NCI-H1417 (cell line): Measurements from ENCODE around the gene RPL35A.
"Not testable (repeated sequence)": the region's sequence is repeated elsewhere in the genome, so short reads cannot be mapped to it uniquely, and the experiment has no call there.

Experiments
- DNase-seq, 3 experiments: peaks; one replicate each; lab custom pipeline; 2025; lab: John Stamatoyannopoulos, UW

Gene RPL35A

GRCh38 chr3:197949778-197950676 lies at the start of gene RPL35A:
RPL35A (plus strand) TSS chr3:197950190; CDS start chr3:197950968, 778 bp downstream.
- DNase-seq = peak; percentile 96 to 99 (median 97)

DNA sequence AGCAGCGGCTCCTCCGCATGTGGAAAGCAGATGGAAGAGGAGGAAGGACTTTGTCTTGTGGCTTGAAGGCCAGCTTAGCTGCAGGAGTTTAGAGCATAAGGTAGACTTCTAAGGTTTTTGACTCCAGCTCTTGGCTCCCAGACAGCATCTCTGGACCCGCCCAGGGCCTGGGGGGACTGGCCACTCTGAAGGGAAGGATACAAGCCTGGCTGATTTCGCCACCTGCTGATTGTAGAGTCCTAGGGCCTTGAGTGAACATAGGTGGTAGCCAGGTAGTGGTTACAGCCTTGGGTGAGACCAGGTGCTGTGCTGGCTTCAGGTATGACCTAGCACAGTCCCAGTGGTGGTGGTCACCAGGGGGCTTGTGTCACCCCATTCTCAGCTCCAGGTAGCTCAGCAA lies 48.4 kb upstream of the RPL35A start:
- DNase-seq = no peak

- DNase-seq = peak; percentile 52 to 78 (median 65)
Observed at GRCh38 chr3:197906023-197906849, 43.8 kb upstream of the RPL35A start.

DNA sequence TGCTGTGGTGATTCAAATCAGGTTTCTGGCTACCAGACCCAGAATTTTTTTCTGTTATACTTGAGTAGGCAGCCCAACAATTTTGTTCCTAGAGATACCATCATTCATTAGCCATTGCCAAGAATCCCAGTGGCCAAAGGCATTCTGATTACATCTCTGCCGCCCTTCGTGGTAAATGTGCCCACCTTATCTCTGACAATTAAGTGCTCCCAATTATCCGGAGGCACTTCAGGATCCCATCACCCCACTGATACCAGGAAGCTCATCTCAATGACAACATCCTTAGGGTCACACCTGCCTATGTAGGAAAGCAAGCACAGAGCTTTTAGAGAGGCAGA lies 43.2 kb upstream of the RPL35A start:
- DNase-seq = no peak

DNA sequence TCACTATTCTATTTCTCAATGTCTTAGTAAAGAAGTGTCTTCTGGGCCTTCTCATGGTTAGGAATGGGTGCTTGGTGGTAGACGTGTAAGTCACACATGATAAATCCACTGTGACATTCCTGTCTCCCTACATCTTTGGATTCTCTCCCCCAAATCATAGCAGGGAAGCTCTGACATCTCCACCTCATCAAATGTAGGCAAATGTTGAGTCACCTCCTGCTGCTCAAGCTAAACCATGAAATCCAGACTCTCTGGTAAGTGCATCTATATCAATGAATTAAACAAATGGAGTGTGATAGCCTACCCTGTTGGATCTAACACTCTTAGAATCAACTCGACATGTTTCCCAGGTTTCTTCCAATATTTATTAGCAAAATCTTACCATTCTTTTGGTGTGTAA lies 42.8 kb upstream of the RPL35A start:
- DNase-seq = no peak

DNA sequence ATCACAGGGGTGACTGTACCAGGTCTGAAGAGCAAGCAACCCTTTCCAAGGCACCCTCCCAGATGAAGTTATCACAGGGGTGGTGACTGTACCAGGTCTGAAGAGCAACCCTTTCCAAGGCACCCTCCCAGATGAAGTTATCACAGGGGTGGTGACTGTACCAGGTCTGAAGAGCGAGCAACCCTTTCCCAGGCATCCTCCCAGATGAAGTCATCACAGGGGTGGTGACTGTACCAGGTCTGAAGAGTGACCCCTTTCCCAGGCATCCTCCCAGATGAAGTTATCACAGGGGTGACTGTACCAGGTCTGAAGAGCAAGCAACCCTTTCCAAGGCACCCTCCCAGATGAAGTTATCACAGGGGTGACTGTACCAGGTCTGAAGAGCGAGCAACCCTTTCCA lies 41.4 kb upstream of the RPL35A start:
- not testable (repeated sequence) for DNase-seq

DNA sequence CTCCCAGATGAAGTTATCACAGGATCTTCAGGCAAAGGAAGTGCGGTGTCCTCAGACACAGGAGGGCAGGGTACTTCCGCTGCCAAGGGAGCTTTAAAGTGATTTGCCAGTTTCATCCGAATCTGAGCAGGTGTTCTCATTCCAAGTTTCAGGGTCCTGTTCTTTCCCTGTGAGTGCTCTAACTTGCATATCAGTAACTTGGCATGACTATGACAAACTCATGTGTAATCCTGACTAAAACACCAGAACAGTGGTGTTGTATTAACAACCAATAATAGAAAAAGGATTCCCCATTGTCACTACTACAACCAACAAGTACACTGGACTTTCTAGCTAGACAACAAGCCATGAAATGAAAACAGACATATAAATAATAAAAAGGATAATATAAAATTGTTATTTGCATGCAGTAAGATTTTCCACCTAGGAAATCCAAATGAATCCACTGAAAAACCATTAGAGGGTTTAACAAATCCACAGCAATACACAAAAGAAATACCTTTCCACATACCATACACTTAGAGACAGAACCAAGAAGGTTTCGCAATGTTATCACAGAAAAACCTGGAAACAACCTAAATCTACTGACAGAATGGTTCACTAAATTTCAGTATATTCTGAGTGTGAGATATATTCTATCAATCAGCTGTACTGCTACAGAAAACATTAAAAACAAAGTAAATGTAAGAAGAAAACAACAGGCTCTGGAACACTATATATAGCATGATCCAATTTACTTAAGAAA lies 40.9 kb upstream of the RPL35A start:
- no peak for DNase-seq

GRCh38 chr3:197912741-197913476 lies 37.1 kb upstream of the RPL35A start:
- no peak for DNase-seq

- DNase-seq = no peak
Observed at GRCh38 chr3:197913641-197914380, 36.2 kb upstream of the RPL35A start.

DNA sequence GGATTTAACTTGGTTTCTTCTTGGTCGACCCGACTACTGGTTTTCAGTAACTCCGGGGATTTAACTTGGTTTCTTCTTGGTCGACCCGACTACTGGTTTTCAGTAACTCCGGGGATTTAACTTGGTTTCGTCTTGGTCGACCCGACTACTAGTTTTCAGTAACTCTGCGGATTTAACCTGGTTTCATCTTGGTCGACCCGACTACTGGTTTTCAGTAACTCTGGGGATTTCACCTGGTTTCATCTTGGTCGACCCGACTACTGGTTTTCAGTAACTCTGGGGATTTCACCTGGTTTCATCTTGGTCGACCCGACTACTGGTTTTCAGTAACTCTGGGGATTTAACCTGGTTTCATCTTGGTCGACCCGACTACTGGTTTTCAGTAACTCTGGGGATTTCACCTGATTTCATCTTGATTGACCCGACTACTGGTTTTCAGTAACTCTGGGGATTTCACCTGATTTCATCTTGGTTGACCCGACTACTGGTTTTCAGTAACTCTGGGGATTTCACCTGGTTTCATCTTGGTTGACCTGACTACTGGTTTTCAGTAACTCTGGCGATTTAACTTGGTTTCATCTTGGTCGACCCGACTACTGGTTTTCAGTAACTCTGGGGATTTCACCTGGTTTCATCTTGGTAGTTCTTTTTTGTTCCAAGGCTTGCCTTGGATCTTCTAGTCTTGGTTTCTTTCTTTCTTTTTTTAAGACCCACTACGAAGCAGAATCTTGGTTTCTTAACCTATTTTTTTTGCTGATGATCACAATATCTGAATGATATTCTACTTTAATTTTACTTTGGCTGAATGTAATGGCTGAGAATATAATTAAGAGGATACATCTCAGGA lies 28.3 kb upstream of the RPL35A start:
- DNase-seq = not testable (repeated sequence)

DNA sequence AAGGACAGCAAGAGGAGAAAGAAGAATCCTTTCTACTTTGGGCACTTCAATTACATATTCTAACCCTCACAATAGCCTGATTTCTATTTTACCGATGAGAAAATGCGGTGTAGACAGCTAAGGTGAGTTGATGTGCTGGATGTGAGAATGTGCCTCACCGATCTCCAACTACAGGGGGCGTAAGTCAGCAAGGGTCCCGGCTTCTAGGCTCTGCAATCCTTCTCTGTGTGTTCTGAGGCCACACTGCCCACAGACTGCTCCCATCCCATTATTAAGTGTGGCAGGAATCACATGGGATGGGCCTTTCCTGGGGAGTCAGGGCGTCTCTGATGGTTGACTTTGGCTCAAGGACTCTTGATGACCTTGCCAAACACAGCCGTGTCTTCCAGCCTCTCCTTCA lies 23.6 kb upstream of the RPL35A start:
- no peak for DNase-seq

DNA sequence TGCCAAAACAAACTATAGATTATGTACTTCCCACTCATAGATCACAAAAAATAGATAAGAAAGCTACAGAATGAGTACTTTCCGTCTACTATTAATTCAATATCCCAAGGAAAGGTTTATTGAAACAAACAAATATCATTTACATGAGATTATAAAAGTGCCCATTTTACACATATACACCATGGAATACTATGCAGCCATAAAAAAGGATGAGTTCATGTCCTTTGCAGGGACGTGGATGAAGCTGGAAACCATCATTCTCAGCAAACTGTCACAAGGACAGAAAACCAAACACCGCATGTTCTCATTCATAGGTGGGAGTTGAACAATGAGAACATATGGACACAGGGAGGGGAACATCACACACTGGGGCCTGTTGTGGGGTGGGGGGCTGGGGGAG lies 22.4 kb upstream of the RPL35A start:
- not testable (repeated sequence) for DNase-seq

DNA sequence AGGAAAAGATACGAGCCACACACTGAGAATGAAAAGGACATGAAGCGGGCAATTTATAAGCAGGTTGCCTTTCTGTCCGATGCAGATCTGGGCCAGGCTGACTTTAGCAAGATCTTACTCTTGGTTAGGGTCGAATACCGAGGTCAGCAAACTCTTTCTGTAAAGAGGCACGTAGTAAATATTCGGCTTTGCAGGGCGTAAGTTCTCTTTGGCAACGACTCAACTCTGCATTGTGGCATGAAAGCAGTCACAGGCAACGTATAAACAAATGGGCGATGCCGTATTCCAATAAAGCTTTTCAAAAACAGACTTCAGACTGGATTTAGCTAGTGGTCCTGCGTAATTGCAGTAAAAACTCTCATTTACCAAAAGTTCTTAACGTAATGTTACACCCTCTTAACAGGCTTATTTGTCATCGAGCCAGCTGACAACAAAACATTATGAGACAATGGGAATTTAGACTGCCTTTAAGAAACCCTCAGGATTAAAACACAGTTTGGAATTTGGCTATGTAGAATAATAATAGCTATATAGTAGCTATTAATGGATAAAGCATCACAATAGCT lies 13.1 kb upstream of the RPL35A start:
- no peak for DNase-seq

DNA sequence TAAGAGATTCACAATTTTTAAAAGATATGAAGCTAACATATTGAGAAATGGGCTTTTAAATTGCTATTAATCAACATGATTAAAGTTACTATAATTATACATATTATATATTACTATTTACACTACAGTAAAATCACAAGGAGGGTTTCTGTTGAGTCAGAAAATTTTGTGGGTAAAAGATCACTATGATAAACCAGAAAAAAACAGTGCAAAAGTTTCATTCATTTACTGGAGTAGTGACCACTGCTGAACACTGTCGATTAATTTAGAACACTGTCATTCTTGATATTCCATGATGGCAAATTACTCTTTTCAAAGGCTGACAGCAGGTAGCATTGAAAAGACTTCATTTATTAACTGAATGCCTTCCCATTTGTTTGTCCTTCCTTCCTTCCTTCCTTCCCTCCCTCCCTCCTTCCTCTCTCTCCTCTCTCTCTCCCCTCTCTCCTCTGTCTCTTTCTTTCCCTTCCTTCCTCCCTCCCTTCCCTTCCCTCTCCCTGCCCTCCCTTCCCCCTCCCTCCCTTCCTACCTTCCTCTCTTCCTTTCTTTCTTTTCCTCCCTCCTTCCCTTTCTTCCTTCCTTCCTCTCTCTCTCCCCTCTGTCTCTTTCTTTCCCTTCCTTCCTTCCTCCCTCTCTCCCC lies 9.1 kb upstream of the RPL35A start:
- no peak for DNase-seq

- peak in 2 of 3 experiments; percentile 31 to 61 for DNase-seq
Observed at GRCh38 chr3:197942956-197943556, 6.9 kb upstream of the RPL35A start.

- no peak for DNase-seq
Observed at GRCh38 chr3:197949191-197949777, 706 bp upstream of the RPL35A start.

- no peak for DNase-seq
Observed at GRCh38 chr3:197950677-197951061, 679 bp downstream of the RPL35A start.

DNA sequence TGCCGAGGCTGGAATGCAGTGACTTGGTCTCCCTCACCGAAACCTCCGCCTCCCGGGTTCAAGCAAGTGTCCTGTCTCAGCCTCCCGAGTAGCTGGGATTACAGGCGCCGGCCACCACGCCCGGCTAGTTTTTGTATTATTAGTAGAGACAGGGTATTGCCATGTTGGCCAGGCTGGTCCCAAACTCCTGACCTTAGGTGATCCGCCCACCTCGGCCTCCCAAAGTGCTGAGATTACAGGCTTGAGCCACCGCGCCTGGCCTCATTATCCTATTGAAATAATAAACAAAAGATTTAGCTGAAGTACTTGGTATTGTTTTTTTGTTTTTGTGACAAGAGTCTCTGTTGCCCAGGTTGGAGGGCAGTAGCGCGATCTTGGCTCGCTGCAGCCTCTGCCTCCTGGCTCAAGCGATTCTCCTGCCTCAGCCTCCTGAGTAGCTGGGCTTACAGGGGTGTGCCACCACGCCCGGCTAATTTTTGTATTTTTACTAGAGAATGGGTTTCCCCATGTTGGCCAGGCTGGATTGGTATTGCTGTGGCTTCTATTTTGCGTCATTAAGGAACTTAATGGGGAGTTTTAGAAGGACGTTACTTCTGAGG lies 1.5 kb downstream of the RPL35A start:
- no peak for DNase-seq
